D341Med (cell line): ENCODE results near the gene ADAM15.

Experiments used
- DNase-seq: peaks from one replicate; pipeline ENCODE4 v3.0.0; 2012; ENCODE audit warnings: low spot score

Gene ADAM15

GRCh38 chr1:155084722-155085503, 33.8 kb downstream of the ADAM15 start:
- DNase-seq, result peak; percentile 96

GRCh38 chr1:155085504-155086127, 34.5 kb downstream of the ADAM15 start:
- peak; percentile 63 for DNase-seq

GRCh38 chr1:155086128-155086741, 35.1 kb downstream of the ADAM15 start:
- peak; percentile 91 for DNase-seq

GRCh38 chr1:155086856-155087535, 35.9 kb downstream of the ADAM15 start:
- peak; percentile 17 for DNase-seq

- peak; percentile 95 for DNase-seq
Observed at GRCh38 chr1:155091071-155092051, 40.2 kb downstream of the ADAM15 start.

GRCh38 chr1:155092131-155092530, 41.0 kb downstream of the ADAM15 start:
- DNase-seq, result peak; percentile 25

GRCh38 chr1:155092641-155093040, 41.5 kb downstream of the ADAM15 start:
- peak; percentile 21 for DNase-seq

GRCh38 chr1:155093911-155094621, 43.0 kb downstream of the ADAM15 start:
- peak; percentile 69 for DNase-seq

- no peak for DNase-seq
Observed at GRCh38 chr1:155094622-155094948, 43.5 kb downstream of the ADAM15 start.

GRCh38 chr1:155099331-155099730, 48.2 kb downstream of the ADAM15 start:
- no peak for DNase-seq

- no peak for DNase-seq
Observed at GRCh38 chr1:155103325-155103724, 52.2 kb downstream of the ADAM15 start.

- no peak for DNase-seq
Observed at GRCh38 chr1:155104605-155105534, 53.8 kb downstream of the ADAM15 start.

GRCh38 chr1:155105604-155106011, 54.5 kb downstream of the ADAM15 start:
- no peak for DNase-seq

GRCh38 chr1:155106862-155107261, 55.7 kb downstream of the ADAM15 start:
- no peak for DNase-seq

GRCh38 chr1:155107309-155108264, 56.5 kb downstream of the ADAM15 start:
- no peak for DNase-seq

- DNase-seq, result no peak
Observed at GRCh38 chr1:155108296-155108695, 57.2 kb downstream of the ADAM15 start.

- DNase-seq, result peak; percentile 67
Observed at GRCh38 chr1:155110381-155110780, 59.3 kb downstream of the ADAM15 start.

- DNase-seq, result no peak
Observed at GRCh38 chr1:155110826-155111225, 59.7 kb downstream of the ADAM15 start.
